ENCODE measurements around the gene APBB3.

Gene APBB3

DNA sequence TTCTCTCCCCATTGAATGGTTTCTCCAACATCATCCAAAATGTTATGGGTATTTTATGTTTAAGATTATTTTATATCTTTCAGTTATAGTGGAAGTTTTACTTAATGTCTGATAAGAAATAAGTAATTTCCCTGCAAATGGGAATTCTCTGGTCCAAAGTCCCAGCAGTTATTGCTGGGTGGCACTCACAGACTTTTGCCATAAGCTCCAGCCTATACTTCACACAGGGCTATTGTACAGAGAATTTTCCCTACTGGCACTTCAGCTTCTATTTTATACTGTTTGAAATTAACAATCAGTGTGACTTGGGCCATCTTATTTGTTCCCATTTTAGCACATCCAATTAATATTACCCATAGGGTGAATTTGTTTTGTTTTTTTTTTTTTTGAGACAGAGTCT is 35.7 kb upstream of the APBB3 start:
- no peak for TF ChIP-seq POLR2AphosphoS5 (IDR thresholded peaks at IDR 0.05; ENCODE audit: low read depth)
- TF ChIP-seq CTCF (IDR thresholded peaks at IDR 0.05; ENCODE audit: insufficient read depth, low read length) = no peak
- TF ChIP-seq SPI1 (IDR thresholded peaks at IDR 0.05; ENCODE audit: borderline replicate concordance, low read depth) = no peak
- no peak for TF ChIP-seq REST (IDR thresholded peaks at IDR 0.05; ENCODE audit: insufficient replicate concordance, low read depth)
- no peak for TF ChIP-seq GABPA (IDR thresholded peaks at IDR 0.05; ENCODE audit: low read depth)
- no peak for DNase-seq (ENCODE audit: low read depth in 1 of 2, low spot score in 1 of 2)
- Histone ChIP-seq H3K27me3 (ENCODE audit: insufficient read depth, poor library complexity, severe bottlenecking) (no peaks in the 10 kb centered on the region), H3K27ac (replicated peaks) (no peak overlapping the region), H3K4me3 (replicated peaks; ENCODE audit: insufficient read depth, low read length) (no peak overlapping the region)

DNA sequence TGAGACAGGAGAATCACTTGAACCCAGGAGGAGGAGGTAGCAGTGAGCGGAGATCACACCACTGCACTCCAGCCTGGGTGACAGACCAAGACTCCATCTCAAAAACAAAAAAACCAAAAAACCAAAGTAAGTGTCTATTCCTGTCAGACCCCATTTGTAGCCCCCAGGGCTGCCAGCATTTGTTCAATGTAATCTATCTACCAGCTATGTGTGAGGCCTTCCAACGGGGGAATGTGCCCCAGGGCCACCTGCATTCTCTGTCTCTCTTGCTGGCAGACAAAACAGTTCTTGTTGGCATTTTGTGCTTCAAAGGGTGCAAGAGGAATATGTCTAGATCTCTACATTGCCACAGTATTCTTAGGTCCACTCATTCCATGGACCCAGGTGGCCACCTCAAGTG is 34.4 kb upstream of the APBB3 start:
- TF ChIP-seq REST (IDR thresholded peaks at IDR 0.05; ENCODE audit: insufficient replicate concordance, low read depth) (no peak), POLR2AphosphoS5 (IDR thresholded peaks at IDR 0.05; ENCODE audit: low read depth) (no peak), CTCF (IDR thresholded peaks at IDR 0.05; ENCODE audit: insufficient read depth, low read length) (no peak), GABPA (IDR thresholded peaks at IDR 0.05; ENCODE audit: low read depth) (no peak)
- Histone ChIP-seq H3K27me3 (ENCODE audit: insufficient read depth, poor library complexity, severe bottlenecking) (no peaks in the 10 kb centered on the region), H3K27ac (replicated peaks) (no peak overlapping the region), H3K4me3 (replicated peaks; ENCODE audit: insufficient read depth, low read length) (no peak overlapping the region)
- DNase-seq (ENCODE audit: low read depth in 1 of 2, low spot score in 1 of 2) = no peak

DNA sequence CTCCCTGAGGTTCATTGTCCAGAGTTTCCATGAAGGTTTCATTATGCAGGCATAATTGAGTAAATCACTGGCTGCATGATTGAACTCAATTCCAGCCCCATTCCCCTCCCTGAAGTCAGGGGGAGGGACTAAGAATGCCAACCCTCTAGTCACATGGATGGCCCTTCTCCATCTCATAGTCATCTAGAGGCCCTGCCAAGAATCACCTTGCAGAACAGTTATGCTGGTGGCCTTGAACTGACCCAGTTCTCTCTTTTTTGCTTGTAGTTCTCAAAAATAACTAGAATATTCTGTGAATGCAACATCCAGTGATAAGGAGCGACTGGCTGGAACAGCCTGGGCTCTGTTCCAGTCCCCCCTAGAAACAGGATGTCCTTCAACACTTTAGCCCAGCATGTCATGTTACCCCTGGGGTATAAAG is 31.9 kb upstream of the APBB3 start:
- TF ChIP-seq CTCF (IDR thresholded peaks at IDR 0.05; ENCODE audit: insufficient read depth, low read length) (no peak), REST (IDR thresholded peaks at IDR 0.05; ENCODE audit: insufficient replicate concordance, low read depth) (no peak), POLR2AphosphoS5 (IDR thresholded peaks at IDR 0.05; ENCODE audit: low read depth) (no peak), SPI1 (IDR thresholded peaks at IDR 0.05; ENCODE audit: borderline replicate concordance, low read depth) (no peak), GABPA (IDR thresholded peaks at IDR 0.05; ENCODE audit: low read depth) (no peak)
- Histone ChIP-seq H3K27ac (replicated peaks) (peak overlapping the region; percentile 59; the same call in 1 of the 2 replicates), H3K4me3 (replicated peaks; ENCODE audit: insufficient read depth, low read length) (no peak overlapping the region), H3K27me3 (ENCODE audit: insufficient read depth, poor library complexity, severe bottlenecking) (no peaks in the 10 kb centered on the region)
- no peak for DNase-seq (ENCODE audit: low read depth in 1 of 2, low spot score in 1 of 2)
